HG03354 (cell line): ENCODE measurements around the gene IFNA17.
"Not testable (repeated sequence)": the region's sequence is repeated elsewhere in the genome, so short reads cannot be mapped to it uniquely, and the experiment has no call there.

Source experiments
- ATAC-seq: cut with Tn5 transposase; IDR thresholded peaks from one replicate; pipeline ENCODE4 v1.9.1; 2021; ENCODE audit warnings: mild to moderate bottlenecking; ENCODE audit not compliant: unreplicated experiment, poor library complexity, severe bottlenecking

IFNA17 gene

GRCh38 chr9:21212160-21212559 is 15.9 kb downstream of the IFNA17 start:
- ATAC-seq = not testable (repeated sequence)

DNA sequence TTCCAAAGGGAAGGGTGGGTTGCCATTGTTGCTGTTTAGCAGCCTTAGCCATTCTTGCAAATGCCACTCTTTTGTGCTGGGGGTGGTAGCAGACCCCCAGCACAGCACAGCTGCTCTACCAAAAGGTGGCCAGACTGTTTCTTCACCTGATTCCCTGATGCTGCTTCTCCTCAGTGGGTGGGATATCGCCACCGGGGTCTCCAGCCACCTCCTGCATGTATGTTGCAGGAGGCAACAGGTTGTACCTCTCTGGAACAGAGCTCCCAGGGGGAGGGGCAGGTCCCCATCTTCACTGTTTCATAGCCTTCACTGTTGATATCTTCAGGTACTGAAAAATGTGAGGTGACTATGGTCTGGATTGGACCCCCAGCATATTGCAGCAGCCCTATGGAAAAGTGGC is 17.2 kb downstream of the IFNA17 start:
- not testable (repeated sequence) for ATAC-seq

DNA sequence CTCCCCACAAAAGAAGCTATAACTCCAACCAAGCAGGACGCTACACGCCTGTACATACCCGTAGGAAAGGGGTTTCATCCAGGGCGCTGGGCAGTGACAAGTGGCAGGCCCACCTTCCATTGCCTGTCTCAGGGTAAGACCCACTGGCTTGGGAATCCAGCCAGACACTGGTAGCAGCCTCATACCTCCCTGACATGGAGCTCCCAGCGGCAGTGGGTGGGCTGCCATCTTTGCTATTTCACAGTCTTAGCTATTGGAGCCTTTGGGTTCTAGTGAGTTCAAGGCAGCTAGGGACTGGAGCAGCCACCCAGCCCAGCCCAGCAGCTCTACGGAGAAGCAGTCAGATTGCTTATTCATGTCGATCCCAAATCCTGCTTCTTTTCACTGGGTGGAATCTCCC is 17.7 kb downstream of the IFNA17 start:
- ATAC-seq = no peak

GRCh38 chr9:21207043-21207442 is 21.0 kb downstream of the IFNA17 start, which contains the start of gene IFNA10:
IFNA10 (minus strand) TSS chr9:21207143; CDS start chr9:21207097, 46 bp downstream.
- ATAC-seq = not testable (repeated sequence)

DNA sequence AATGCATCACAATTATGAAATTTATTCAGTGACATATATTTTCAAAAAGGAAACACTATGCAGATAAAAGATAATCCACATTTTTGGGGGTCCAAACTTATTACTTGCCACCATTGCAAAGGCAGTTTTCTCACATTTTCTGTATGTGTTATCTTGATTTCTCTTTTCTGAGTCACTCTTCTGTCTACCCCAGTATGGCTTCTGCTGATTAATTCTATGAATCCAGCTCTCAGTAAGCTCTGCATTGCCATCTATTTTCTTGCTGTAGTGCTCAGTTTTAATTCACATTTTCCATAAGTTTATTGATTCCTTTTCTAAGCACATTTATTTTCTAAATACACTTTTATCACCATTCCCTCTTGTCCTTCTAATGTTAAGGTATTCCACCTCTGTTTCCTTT is 22.8 kb downstream of the IFNA17 start:
- no peak for ATAC-seq

DNA sequence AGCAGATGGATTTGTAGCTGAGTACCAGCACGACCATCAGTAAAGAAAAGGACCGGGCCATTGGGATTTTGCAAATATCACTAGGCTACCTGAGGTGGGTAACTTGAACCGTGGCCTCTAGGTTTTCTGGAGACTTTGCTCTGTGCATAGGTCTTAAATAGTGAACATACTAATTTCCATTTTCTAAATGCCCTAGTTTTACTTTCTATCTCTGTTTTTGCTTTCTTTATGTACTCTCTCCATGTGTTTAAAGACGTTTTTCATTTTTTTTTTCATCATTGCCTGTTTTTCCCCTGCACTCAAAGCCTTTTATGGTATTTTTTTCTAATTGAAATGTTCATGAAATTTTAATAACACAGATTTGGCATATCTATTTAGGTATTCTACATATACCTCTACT is 25.9 kb downstream of the IFNA17 start, which contains the start of gene IFNA7:
TSS of gene IFNA7 (minus strand) at position 101 of the 400 bp plus-strand sequence. CDS start at position 61, 40 bp downstream.
- not testable (repeated sequence) for ATAC-seq

DNA sequence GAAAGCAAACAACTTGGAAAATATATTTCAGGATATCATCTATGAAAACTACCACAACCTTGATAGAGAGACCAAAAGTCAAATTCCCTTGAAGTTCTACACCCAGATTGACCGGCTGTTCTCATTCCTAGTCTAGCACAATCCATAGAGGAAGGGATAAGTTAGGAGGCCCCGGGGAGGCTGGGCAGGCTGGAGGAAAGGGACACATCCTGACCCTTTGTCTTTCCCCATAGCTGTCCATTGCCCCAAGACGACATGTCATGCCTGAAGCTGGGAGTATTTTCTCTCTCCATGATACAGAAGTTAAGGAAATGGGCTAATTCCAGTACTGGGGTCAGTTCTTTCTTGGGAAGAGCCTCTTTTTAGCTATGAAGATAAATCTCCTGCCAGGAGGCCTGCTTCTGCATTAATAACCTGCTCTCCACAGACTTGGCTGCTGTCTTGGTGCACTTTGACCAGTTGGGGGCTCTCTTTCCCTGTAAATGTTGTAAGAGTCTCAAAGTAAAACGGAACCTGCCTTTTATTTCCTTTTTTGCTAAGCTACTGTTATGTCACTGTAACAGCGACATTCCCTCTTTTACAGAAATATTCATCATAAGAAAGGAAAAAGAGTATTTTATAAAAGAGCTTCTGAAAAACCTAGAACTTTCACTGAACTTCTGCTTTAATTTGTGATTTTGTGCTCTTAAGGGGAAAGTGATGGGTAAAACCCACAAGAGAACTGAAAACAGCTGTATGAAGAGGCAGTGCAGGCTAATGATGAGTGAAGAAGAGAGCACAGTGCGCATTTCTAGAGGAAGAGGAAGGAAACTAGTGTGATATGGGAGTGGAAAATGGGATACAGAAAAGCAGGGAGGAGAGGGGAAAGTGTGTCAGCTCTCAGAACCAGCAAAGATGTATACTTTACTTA is 32.9 kb downstream of the IFNA17 start:
- peak; percentile 95 for ATAC-seq

- not testable (repeated sequence) for ATAC-seq
These were observed 40.5 kb downstream of the IFNA17 start, which contains the start of gene IFNA4 for GRCh38 chr9:21187487-21187886. IFNA4 (minus strand) TSS chr9:21187587; CDS start chr9:21187531, 56 bp downstream.

- peak; percentile 97 for ATAC-seq
These were observed 44.9 kb downstream of the IFNA17 start for GRCh38 chr9:21182810-21183736.
